ENCODE measurements around the gene GMCL1. TPM values are rescaled to one million over a fixed set of nuclear protein-coding genes. Genes with fewer than 3 reads are reported as not detected.

The GMCL1 gene
- total RNA-seq, 2 donors from 2014 or later, result 13.5 to 24.1 TPM

GRCh38 chr2:69786052-69786560 is 43.4 kb upstream of the GMCL1 start:
- Histone ChIP-seq H3K9me3 (no peaks in the 10 kb centered on the region), H3K27me3 (replicated peaks; ENCODE audit: insufficient read depth) (no peaks in the 10 kb centered on the region), H3K27ac (no peak overlapping the region), H3K4me3 (no peak overlapping the region), H3K4me1 (ENCODE audit: control insufficient read depth in 1 of 2, low read depth in 2 of 2) (peaks cover 14 to 28% of the 10 kb centered on the region in 2 donors), H3K36me3 (peaks cover 13% of the 10 kb centered on the region)
- DNase-seq (ENCODE audit: low spot score) (no peak), ATAC-seq (ENCODE audit: insufficient number of reproducible peaks, low FRiP score, low read depth) (no peak)
- TF ChIP-seq CTCF (IDR thresholded peaks at IDR 0.05), result no peak

- Histone ChIP-seq H3K27ac (peak overlapping the region; percentile 88 to 92), H3K27me3 (replicated peaks; ENCODE audit: insufficient read depth) (no peaks in the 10 kb centered on the region), H3K9me3 (no peaks in the 10 kb centered on the region), H3K36me3 (peaks cover 10% of the 10 kb centered on the region), H3K4me1 (ENCODE audit: control insufficient read depth in 1 of 2, low read depth in 2 of 2) (peaks cover 17 to 32% of the 10 kb centered on the region in 2 donors), H3K4me3 (peak overlapping the region; percentile 55)
- peak; percentile 87 for ATAC-seq (ENCODE audit: insufficient number of reproducible peaks, low FRiP score, low read depth)
- no peak for TF ChIP-seq CTCF (IDR thresholded peaks at IDR 0.05)
- peak; percentile 15 for DNase-seq (ENCODE audit: low spot score)
Measured at GRCh38 chr2:69789175-69789721, 40.2 kb upstream of the GMCL1 start.

- Histone ChIP-seq H3K27ac (peak overlapping the region; percentile 88 to 92), H3K27me3 (replicated peaks; ENCODE audit: insufficient read depth) (no peaks in the 10 kb centered on the region), H3K4me1 (ENCODE audit: control insufficient read depth in 1 of 2, low read depth in 2 of 2) (peaks cover 17 to 32% of the 10 kb centered on the region in 2 donors), H3K9me3 (no peaks in the 10 kb centered on the region), H3K4me3 (peak overlapping the region; percentile 55), H3K36me3 (peaks cover 10% of the 10 kb centered on the region)
- ATAC-seq (ENCODE audit: insufficient number of reproducible peaks, low FRiP score, low read depth) (no peak), DNase-seq (ENCODE audit: low spot score) (no peak)
- TF ChIP-seq CTCF (IDR thresholded peaks at IDR 0.05), result no peak
Measured at GRCh38 chr2:69789772-69790600, 39.5 kb upstream of the GMCL1 start.

GRCh38 chr2:69790601-69790959 is 38.9 kb upstream of the GMCL1 start:
- Histone ChIP-seq H3K9me3 (no peaks in the 10 kb centered on the region), H3K27ac (peak overlapping the region; percentile 88 to 92), H3K4me1 (ENCODE audit: control insufficient read depth in 1 of 2, low read depth in 2 of 2) (peaks cover 17 to 32% of the 10 kb centered on the region in 2 donors), H3K36me3 (peaks cover 10% of the 10 kb centered on the region), H3K4me3 (peak overlapping the region; percentile 55), H3K27me3 (replicated peaks; ENCODE audit: insufficient read depth) (no peaks in the 10 kb centered on the region)
- DNase-seq (ENCODE audit: low spot score), result no peak
- ATAC-seq (ENCODE audit: insufficient number of reproducible peaks, low FRiP score, low read depth), result no peak
- no peak for TF ChIP-seq CTCF (IDR thresholded peaks at IDR 0.05)

- Histone ChIP-seq H3K9me3 (no peaks in the 10 kb centered on the region), H3K27ac (peak overlapping the region; percentile 88 to 92), H3K4me1 (ENCODE audit: control insufficient read depth in 1 of 2, low read depth in 2 of 2) (peaks cover 17 to 32% of the 10 kb centered on the region in 2 donors), H3K27me3 (replicated peaks; ENCODE audit: insufficient read depth) (no peaks in the 10 kb centered on the region), H3K36me3 (peaks cover 10% of the 10 kb centered on the region), H3K4me3 (peak overlapping the region; percentile 55)
- ATAC-seq (ENCODE audit: insufficient number of reproducible peaks, low FRiP score, low read depth) (no peak), DNase-seq (ENCODE audit: low spot score) (no peak)
- no peak for TF ChIP-seq CTCF (IDR thresholded peaks at IDR 0.05)
Measured at GRCh38 chr2:69791045-69791444, 38.4 kb upstream of the GMCL1 start.
